Amygdala (tissue), 56 donors: Measurements from ENCODE around the gene FAM13B.
"Not testable (repeated sequence)": the region's sequence is repeated elsewhere in the genome, so short reads cannot be mapped to it uniquely, and the experiment has no call there.

Experiments used
- DNase-seq, 56 donors: peaks; one replicate each; lab custom pipeline; 2025; lab: John Stamatoyannopoulos, UW

Gene FAM13B

DNA sequence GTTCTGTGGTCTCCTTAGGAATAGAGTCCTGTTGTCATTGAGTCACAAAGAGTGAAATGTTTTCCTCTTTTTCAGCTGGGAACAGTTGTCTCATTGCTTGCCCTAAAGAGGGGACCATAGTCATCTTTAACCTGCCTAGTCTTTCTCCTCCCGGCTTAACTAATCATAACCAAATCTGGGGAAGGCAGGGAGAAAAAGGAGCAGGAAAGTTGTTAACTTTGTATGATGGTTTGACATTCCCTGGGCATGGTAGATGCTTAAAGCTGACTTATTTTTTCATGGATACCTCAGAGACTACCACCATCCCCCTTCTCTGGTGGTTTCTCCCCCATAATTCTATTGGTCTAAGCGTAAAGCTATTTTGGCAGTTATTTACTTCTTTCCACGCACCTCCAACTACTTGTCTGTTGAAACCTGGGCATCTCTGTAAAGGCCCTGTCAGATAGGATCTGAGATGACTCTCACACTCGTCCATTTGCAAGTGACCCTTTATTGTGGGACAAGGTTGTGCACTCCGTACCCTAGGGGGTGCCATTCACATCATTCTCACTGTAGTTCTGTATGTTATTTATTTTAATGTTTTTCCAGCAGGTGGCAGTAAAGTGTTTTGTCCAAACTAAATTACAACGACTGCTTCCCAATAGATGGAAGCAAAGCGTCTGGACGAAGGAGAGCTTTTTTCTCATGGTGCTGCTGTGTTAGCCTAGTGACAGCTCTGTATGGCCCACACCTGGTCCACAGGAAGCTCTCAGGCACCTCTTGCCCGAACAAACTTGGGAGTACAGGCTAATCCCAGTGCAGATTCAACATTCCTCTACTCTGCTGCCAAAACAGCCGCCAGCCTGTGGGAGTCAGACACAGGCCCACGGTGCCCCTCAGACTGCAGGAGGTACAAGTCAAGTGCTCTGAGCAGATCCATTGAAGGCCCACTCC lies 3.0 kb upstream of the FAM13B start:
- DNase-seq, result peak in 48 of 56 donors; percentile 6 to 84 (median 48)

DNA sequence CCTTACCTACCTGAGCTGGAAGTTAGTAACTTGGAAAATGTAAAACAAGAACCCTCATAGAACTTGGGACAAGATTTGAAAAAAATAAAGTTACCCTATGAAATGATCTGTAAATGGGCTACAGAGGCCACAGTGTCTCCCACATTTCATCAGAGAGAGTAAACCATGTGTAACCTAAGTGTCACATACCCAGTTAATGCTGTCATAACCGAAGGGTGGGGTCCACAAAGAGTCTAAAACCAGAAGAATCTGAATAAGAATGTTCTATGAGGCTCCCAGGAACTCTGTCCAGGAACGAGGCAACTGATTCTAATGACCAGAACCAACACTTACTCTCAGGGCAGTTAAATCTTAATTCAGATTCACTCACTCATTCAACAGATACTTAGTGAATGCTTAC lies 1.0 kb upstream of the FAM13B start:
- DNase-seq, result no peak

GRCh38 chr5:138033386-138033808 lies 518 bp upstream of the FAM13B start:
- DNase-seq, result peak in 5 of 56 donors; percentile 38 to 63 (median 53)

GRCh38 chr5:138032028-138032571 lies 779 bp downstream of the FAM13B start:
- DNase-seq, result peak in 34 of 56 donors; percentile 12 to 81 (median 61)

GRCh38 chr5:138029944-138030343 lies 2.9 kb downstream of the FAM13B start:
- DNase-seq, result no peak

- no peak for DNase-seq
Measured at GRCh38 chr5:138029501-138029900, 3.4 kb downstream of the FAM13B start.

DNA sequence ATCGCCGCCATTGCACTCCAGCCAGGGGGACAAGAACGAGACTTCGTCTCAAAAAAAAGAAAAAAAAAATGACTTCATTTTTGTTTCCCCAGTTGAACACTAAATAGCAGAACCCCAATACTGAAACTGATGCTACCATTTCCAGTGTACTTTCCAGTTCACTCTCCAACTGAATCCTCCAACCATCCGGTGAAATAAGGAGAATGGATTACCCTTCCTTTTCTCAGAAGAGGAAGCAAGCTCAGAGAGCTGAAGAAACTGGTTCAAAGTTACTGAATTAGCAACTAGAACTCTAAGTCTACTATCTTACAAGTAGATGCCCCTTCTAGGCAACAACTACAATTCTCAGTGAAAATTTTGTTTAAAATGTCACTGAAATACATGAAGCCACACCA lies 3.9 kb downstream of the FAM13B start:
- DNase-seq, result no peak

GRCh38 chr5:138028262-138028970 lies 4.5 kb downstream of the FAM13B start:
- not testable (repeated sequence) for DNase-seq

DNA sequence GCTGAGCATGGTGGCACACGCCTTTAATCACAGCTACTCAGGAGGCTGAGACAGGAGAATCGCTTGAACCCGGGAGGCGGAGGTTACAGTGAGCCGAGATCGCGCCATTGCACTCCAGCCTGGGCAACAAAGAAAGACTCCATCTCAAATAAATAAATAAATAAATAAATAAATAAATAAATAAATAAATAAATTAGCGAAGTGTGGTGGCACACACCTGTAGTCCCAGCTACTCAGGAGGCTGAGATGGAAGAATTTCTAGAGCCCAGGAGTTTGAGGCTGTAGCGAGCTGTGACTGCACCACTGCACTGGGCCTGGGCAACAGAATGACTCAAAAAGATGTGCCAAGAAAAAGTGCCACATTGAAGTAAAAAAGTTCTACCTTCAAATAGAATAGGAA lies 6.1 kb downstream of the FAM13B start:
- not testable (repeated sequence) for DNase-seq

DNA sequence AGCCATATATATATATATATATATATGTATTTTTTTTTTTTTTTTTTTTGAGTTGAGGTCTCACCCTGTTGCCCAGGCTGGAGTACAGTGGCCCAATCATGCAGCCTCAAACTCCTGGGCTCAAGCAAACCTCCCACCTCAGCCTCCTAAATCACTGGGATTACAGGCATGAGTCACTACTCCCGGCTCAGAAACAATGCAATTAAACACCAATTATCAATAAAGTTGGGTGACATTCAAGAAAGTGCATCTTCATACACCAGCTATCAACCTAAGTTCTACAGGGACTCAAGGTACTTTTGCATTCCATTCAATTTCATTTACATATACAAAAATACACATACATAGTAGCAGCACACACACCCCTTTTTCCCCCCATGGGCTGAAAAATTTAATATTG lies 7.6 kb downstream of the FAM13B start:
- DNase-seq, result no peak

DNA sequence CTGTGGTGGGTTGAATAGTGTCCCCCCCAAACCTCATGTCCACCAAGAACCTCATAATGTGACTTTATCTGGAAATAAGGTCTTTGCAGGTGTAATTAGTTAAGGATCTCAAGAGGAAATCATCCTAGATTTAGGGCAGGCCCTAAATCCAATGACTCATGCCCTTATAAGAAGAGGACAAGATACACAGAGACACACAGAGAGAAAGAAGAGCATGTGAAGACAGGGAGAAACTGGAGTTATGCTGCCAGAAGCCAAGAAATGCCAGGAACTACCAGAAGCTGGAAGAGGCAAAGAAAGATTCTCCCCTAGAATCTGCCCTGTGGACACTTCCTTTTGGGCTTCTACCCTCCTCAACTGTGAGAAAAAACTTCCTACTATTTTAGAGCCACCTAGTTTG lies 8.8 kb downstream of the FAM13B start:
- no peak for DNase-seq

- DNase-seq, result no peak
Measured at GRCh38 chr5:138022912-138023311, 10.0 kb downstream of the FAM13B start.

DNA sequence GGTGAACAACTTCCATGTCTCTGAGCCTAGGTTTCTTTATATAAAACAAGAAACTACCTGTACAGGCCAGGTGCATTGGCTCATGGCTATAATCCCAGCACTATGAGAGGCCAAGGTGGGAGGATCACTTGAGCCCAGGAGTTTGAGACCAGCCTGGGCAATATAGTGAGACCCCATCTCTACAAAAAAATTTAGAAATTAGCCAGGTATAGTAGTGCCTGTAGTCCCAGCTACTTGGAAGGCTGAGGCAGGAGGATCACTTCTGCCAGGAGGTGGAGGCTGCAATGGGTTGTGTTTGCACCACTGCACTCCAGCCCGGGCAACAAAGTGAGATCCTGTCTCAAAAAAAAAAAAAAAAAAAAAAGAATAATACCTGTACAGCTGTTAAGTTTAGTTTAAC lies 11.1 kb downstream of the FAM13B start:
- no peak for DNase-seq

DNA sequence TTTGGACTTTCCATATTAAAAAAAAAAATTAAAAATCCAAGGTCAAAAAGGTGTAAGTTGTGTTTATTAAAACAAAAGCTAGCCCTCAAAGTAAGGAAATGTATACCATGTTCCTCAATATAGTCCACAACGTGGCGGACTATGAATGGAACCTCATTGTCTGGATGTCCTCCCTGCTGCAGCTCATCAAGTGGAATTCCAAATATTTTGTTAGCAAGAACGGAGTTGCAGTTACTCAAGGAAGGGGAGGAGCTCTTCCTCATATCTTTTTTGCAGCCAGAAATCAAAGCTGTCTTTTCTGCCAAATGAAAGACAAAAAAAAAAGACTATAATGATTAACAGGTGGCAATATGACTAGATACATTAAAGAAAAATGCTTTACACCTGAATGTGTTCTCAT lies 14.0 kb downstream of the FAM13B start:
- DNase-seq, result no peak

DNA sequence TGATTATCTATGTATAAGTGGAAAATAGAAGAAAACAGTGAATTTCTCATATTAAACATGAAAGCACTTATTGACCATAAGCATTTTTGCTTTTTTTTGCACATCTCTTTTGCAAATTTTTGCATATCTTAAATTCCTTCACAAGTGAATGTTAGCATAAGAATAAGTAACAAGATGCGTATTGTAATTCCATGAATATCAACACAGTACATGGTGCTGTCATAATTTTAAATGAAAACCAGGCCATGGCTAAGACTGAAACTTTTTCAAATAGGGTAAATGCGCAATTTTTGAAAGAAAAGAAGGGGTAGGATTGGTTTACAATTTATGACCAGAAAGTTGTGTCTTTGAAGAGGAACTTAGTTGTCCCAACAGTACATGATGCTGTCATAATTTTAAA lies 17.0 kb downstream of the FAM13B start:
- no peak for DNase-seq

- DNase-seq, result no peak
Measured at GRCh38 chr5:138011991-138012390, 20.9 kb downstream of the FAM13B start.

GRCh38 chr5:138000102-138000723 lies 32.7 kb downstream of the FAM13B start:
- no peak for DNase-seq

DNA sequence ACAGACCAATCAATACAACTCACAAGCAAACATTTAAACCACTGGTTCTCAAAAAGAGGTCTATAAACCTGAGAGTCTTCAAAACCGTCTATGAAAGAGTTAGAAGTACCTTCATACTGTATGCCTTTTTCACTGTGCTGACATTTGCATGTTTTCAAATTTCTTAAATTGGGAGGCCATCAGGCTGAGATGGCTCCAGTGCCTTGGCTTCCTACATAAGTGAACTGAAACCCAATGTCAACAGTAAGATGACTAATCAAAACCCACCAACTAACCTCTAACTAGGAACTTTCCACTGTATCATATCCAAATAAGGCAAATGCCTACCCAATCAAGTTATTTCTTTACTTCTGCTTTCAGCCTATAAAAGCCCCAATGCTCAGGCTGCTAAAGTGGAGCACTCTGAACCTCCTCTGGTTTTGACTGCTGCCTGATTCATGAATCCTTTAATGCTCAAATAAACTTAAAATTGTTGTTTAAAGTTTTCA lies 35.1 kb downstream of the FAM13B start:
- no peak for DNase-seq

GRCh38 chr5:137995749-137996128 lies 37.1 kb downstream of the FAM13B start:
- DNase-seq, result no peak

GRCh38 chr5:137995077-137995748 lies 37.7 kb downstream of the FAM13B start:
- DNase-seq, result no peak
